NCI-H187 treated with DMSO at 0.1 percent for 48 hours (cell line): ENCODE measurements around the gene PDS5B.
"Not testable (repeated sequence)": the region's sequence is repeated elsewhere in the genome, so short reads cannot be mapped to it uniquely, and the experiment has no call there.

Experiments
- DNase-seq: peaks from one replicate; lab custom pipeline; 2025; lab: John Stamatoyannopoulos, UW

Gene PDS5B

DNA sequence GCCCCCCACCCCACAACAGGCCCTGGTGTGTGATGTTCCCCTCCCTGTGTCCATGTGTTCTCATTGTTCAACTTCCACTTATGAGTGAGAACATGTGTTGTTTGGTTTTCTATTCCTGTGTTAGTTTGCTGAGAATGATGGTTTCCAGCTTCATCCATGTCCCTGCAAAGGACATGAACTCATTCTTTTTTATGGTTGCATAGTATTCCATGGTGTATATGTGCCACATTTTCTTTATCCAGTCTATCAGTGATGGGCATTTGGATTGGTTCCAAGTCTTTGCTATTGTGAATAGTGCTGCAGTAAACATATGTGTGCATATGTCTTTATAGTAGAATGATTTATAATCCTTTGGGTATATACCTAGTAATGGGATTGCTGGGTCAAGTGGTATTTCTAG, 142.8 kb downstream of the PDS5B start:
- DNase-seq: not testable (repeated sequence)

GRCh38 chr13:32731074-32731473, 144.8 kb downstream of the PDS5B start:
- no peak for DNase-seq

GRCh38 chr13:32731576-32731975, 145.3 kb downstream of the PDS5B start:
- no peak for DNase-seq

DNA sequence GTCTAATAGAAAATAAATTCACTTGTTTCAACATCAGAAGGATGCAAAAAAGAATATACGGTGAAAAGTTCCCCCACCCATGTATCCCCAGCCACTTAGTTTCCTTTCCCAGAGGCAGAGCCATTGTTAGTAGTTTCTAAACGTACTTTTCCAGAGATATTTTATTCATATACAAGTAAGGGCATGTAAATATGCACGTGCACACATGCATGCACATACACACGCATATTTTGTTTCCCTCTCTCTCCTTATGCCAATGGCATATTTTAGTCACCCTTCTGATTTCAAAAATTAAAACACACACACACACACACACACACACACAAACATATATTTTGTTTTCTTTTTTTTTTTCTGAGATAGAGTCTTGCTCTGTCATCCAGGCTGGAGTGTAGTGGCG, 147.4 kb downstream of the PDS5B start:
- no peak for DNase-seq

DNA sequence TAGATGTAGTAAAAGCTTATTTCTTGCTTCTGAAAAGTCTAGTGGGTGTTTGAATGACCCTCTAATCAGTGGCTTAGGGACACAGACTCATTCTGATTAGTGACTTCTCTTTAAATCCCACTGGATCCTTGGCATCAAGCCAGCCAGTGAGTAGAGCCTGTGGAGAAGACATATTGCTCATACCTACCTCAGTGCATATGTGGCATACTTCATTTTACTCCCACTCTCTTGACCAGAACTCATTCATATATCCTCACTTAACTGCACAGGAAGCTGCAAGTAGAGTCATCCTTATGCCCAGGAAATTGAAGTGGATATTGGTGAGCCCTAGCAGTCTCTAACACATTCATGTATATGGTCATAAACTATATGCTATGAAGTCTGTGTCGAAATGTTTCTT, 148.3 kb downstream of the PDS5B start:
- DNase-seq: no peak

DNA sequence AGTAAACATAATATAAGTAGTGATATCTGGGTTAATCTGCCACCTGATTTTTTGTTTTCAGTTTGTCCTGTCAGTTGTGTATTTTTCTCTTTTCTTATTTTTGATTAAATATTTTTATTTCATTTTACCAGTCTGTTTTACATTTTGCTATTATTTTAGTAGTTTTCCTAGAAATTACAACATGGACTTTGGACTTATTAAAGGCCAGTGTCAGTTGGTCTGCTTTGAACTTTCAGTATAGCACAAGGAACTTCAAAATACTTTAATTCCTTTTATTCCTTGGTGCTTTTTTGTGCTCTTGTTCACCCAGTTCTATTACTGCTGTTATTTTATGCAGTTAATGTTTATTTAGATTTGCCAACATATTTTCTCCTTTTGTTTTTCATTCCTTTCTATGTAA, 149.6 kb downstream of the PDS5B start:
- DNase-seq: no peak

DNA sequence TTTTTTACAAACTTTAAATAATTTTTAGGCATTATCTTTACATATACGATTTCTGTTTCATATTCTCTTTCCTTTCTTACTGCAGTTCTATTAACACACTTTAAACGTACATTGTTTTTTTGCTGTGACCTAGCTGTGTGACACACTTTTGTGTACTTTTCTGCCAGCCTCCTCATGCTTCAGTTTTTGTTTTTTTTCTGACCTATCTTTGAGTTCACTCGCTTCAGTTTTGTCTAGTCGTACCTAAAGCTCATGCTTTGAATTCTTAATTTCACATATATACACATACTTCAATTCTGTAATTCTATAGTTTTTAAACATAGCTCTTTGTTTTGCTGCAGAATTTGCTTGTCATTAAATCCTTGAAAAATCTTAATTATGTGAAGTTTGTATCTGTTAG, 150.4 kb downstream of the PDS5B start:
- no peak for DNase-seq

- no peak for DNase-seq
Measured at GRCh38 chr13:32737111-32737571, 150.9 kb downstream of the PDS5B start.

GRCh38 chr13:32737679-32738078, 151.4 kb downstream of the PDS5B start:
- DNase-seq: no peak

DNA sequence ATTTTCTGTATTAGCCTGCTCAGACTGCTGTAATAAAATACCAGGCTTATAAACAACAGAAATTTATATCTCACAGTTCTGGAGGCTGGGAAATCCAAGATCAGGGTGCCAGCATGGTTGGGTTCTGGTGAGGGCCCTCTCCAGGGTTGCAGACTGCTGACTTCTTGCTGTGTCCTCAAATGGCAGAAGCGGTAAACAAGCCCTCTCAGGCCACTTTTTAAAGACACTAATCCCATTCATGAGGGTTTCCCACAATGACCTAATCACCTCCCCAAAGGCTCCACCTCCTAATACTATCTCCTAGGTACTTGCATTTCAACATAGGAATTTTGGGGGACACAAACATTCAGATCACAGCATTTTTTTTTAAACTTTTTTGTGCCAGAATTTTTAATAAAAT, 159.3 kb downstream of the PDS5B start:
- DNase-seq: no peak

DNA sequence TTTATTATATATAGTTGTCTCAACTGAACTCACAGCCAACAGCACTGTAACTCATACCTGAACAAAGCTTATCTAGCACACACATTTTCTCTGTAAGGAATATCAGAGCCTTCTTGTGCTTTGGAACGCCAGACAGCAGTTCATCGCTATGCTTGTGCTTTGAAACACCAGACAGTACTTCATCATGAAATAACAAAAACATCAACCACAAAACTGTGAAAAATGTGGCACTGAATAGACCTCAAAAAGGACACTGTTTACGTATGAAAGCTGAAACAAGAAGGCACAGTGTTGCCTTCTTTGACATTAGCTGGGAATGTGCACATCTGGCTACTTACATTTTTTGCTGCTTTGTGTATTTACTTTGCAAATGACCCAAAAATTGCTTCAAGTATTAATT, 160.2 kb downstream of the PDS5B start:
- no peak for DNase-seq

GRCh38 chr13:32748305-32748704, 162.1 kb downstream of the PDS5B start:
- DNase-seq: no peak

DNA sequence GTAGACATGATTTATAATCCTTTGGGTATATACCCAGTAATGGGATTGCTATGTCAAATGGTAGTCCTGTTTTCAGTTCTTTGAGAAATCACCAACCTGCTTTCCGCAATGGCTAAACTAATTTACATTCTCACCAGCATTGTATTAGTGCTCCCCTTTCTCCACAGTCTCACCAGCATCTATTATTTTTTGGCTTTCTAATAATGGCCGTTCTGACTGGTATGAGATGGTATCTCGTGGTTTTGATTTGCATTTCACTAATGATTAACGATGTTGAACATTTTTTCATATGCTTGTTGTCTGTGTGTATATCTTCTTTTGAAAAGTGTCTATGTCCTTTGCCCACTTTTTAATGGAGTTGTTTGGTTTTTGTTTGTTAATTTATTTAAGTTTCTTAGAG, 165.1 kb downstream of the PDS5B start:
- DNase-seq: no peak

- no peak for DNase-seq
Measured at GRCh38 chr13:32752311-32752710, 166.1 kb downstream of the PDS5B start.

DNA sequence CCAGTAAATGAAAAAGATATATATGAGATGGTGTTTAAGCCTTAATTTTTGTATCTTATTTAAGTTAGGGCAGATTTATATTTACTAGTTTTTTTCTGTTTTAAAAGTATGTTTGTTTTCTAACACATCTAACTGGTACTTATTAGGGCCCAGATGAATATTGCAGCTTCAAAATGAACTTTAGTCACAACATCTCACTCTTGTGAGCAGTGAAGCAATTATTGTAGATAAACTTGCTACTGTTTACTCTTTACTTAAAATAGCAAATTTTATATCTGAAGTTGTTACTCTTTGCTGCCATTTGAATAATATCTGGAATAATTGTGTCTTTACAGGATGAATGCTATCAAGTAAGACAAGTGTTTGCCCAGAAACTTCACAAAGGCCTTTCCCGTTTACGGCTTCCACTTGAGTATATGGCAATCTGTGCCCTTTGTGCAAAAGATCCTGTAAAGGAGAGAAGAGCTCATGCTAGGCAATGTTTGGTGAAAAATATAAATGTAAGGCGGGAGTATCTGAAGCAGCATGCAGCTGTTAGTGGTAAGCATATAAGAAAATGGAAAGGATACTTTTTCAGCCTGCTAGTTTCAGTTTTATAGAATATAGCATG, 166.8 kb downstream of the PDS5B start:
- DNase-seq: peak; percentile 43

GRCh38 chr13:32754179-32754578, 167.9 kb downstream of the PDS5B start:
- no peak for DNase-seq

DNA sequence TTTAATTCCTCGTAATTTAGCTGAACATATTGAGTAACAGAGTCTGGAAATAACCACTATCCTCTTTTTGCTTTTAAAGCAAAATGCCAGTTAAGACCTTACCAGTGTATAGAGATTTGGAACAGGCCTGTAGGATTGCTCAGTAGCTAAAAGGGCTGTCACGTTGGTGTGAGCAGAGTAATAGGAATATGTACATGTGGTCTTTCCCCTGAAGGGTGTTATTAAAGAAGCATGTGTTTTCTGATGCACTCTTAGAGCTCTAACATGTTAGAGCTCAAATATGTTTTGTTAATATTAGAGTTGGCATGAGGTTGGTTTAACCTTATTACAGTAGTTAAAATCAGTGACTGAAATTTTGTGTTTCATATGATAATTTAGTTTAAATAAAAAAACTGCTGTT, 172.9 kb downstream of the PDS5B start:
- no peak for DNase-seq

DNA sequence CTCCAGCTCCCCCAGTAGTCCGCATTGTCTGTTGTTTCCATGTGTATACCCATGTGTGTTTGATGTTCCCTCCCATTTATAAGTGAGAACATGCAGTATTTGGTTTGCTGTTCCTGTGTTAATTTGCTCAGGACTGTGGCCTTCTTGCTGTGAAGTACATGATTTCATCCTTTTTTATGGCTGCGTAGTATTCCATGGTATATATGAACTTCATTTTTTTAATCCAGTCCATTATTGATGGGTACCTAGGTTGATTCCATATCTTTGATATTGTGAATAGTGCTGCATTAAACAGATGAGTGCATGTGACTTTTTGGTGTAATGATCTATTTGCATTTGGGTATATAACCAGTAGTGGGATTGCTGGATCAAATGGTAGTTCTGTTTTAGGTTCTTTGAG, 175.2 kb downstream of the PDS5B start:
- DNase-seq: no peak

DNA sequence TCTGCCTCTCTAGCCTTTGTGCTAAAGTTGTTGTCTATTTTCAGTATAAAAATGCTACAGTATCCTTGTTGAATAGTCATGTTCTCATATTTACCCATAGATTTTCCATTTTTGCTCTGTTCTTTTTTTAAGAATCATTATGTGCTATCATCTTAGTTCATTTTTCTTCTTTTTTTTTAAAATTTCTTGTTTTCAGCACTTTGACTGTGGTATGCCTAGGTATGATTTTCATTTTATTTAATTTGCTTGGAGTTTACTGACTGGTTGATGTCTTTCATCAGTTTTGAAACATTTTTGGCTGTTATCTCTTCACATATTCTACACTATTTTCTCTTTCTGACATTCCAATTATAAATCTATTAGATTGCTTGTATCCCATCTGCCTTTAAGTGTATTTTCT, 192.9 kb downstream of the PDS5B start:
- DNase-seq: no peak

- DNase-seq: no peak
Measured at GRCh38 chr13:32781906-32782305, 195.7 kb downstream of the PDS5B start.

- no peak for DNase-seq
Measured at GRCh38 chr13:32783067-32783466, 196.8 kb downstream of the PDS5B start.

GRCh38 chr13:32790731-32791130, 204.5 kb downstream of the PDS5B start:
- no peak for DNase-seq

DNA sequence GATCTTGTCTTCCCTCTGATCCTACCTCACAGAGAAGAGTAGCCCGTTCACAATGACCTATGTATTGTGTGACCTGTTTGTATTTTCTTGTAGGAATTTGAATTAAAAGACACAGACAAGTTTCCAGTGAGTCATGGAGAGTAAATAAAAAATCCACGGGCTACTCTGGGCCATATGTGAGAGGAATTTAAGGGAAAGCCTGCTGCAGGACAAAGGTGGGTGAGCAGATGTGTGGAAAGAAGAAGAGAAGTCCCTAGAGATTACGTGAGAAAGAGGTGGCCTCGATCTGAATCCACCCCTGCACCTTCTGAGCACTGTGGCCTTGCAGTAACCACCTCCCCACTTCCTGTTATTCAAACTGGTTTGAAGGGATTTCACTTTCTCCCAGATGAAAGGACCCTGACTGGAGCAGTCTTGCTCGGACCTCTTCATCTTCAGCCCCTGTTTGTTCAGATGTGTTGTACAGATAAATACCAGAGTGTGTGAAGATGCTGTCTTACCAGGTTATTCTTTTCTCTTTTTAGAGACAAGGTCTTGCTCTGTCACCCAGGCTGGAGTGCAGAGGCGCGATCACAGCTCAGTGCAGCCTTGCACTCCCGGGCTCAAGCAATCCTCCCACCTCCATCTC, 205.4 kb downstream of the PDS5B start:
- no peak for DNase-seq

- no peak for DNase-seq
Measured at GRCh38 chr13:32796754-32797153, 210.5 kb downstream of the PDS5B start.
